HepG2 (cell line): Measurements from ENCODE around the gene CD48. TPM values are rescaled to one million over a fixed set of nuclear protein-coding genes. Genes with fewer than 3 reads are reported as not detected.

Experiments
- ATAC-seq: fragments of 200-7000 bp; cut with Tn5 transposase; 3 replicates; pipeline ENCODE4 v1.9.1; 2020; ENCODE audit warnings: mild to moderate bottlenecking, moderate library complexity
- BruUV-seq: library from RNA; stranded (reverse); fragments of 400-500 nt; replicated peaks from 2 replicates; lab custom pipeline; 2021; lab: Mats Ljungman, UMichigan
- CTCF ChIA-PET: fragments of 300-600 bp; formaldehyde crosslinking; extraction: SDS; loops from one replicate; lab custom pipeline; 2021; ENCODE audit warnings: low total read pairs, inconsistent platforms, low intra/inter-chr PET ratio; lab: Yijun Ruan, JAX
- POLR2A ChIA-PET: fragments of 350-600 bp; sonication (Branson Sonifier 250); formaldehyde crosslinking; loops from one replicate; lab custom pipeline; 2020; ENCODE audit warnings: antibody characterized with exemption, inconsistent platforms; lab: Yijun Ruan, JAX
- DNase-seq: peaks from one replicate; pipeline ENCODE4 v3.0.0-alpha.2; 2015; ENCODE audit warnings: low spot score
- FAIRE-seq: peaks from 3 replicates; lab custom pipeline; 2011; peaks lifted over from hg19 to GRCh38; lab: Jason Lieb, UNC
- H2AFZ ChIP-seq: one replicate; pipeline ENCODE4 v1.6.1; 2011; ENCODE audit warnings: low read length, inconsistent platforms
- H3K27ac ChIP-seq: fragments of 300-600 bp; 3 replicates; pipeline ENCODE4 v1.8.0; 2011; ENCODE audit warnings: mixed run types, mild to moderate bottlenecking, mixed read lengths, low read length, inconsistent platforms; ENCODE audit not compliant: insufficient read depth; ENCODE audit errors: extremely low read length
- H3K27me3 ChIP-seq, 2 experiments: fragments of 200-600 bp in 1 of 2; 2 replicates in 1 of 2; 3 replicates in 1 of 2; pipeline versions ENCODE4 v1.6.0 to v1.8.0; 2011; ENCODE audit warnings: low read length in 2 of 2, mild to moderate bottlenecking in 2 of 2, moderate library complexity in 2 of 2, inconsistent platforms in 1 of 2; ENCODE audit not compliant: insufficient read depth in 2 of 2, control insufficient read depth in 1 of 2
- H3K36me3 ChIP-seq, 2 experiments: fragments of 200-600 bp in 1 of 2; replicated peaks in 1 of 2; 2 replicates in 1 of 2; 3 replicates in 1 of 2; pipeline versions ENCODE4 v1.5.1 to v1.8.0; 2011; ENCODE audit warnings: low read length in 2 of 2, inconsistent platforms in 1 of 2; ENCODE audit not compliant: insufficient read depth in 2 of 2, control insufficient read depth in 1 of 2
- H3K4me1 ChIP-seq: 2 replicates; pipeline ENCODE4 v1.5.1; 2012; ENCODE audit warnings: low read length, inconsistent platforms; ENCODE audit not compliant: insufficient read depth
- H3K4me2 ChIP-seq: 2 replicates; pipeline ENCODE4 v1.6.0; 2011; ENCODE audit warnings: low read depth, low read length, inconsistent platforms
- H3K4me3 ChIP-seq, 3 experiments: fragments of 200-600 bp in 1 of 3; sonication (generic), shearing (Covaris generic) in 1 of 3; replicated peaks in 1 of 3; 2 replicates each; pipeline ENCODE4 v1.5.1; 2011 to 2016; ENCODE audit warnings: low read length in 3 of 3, inconsistent platforms in 2 of 3, low read depth in 2 of 3, mild to moderate bottlenecking in 2 of 3, control low read depth in 1 of 3, mixed read lengths in 1 of 3; ENCODE audit not compliant: insufficient read depth in 1 of 3
- H3K79me2 ChIP-seq: one replicate; pipeline ENCODE4 v1.6.1; 2011; ENCODE audit warnings: low read length, inconsistent platforms; ENCODE audit not compliant: insufficient read depth
- H3K9ac ChIP-seq: 2 replicates; pipeline ENCODE4 v1.6.0; 2011; ENCODE audit warnings: mild to moderate bottlenecking, low read depth, low read length, inconsistent platforms; ENCODE audit not compliant: insufficient read depth
- H3K9me3 ChIP-seq: 2 replicates; pipeline ENCODE4 v1.5.1; 2012; ENCODE audit warnings: mild to moderate bottlenecking, low read length
- H4K20me1 ChIP-seq: 2 replicates; pipeline ENCODE4 v1.6.0; 2011; ENCODE audit warnings: inconsistent platforms, mild to moderate bottlenecking, low read length, moderate library complexity; ENCODE audit not compliant: insufficient read depth
- BCL3 ChIP-seq: sonication (generic); formaldehyde crosslinking; IDR thresholded peaks from 2 replicates; pipeline ENCODE4 v1.5.1; 2020; ENCODE audit warnings: mild to moderate bottlenecking, missing genetic modification reagents, moderate library complexity
- HDAC6 ChIP-seq: fragments of 200-600 bp; sonication (generic); IDR thresholded peaks from 2 replicates; pipeline ENCODE4 v1.7.0; 2017; ENCODE audit warnings: mild to moderate bottlenecking, antibody characterized with exemption, low read length, low read depth
- MAZ ChIP-seq, 2 experiments: sonication (generic) in 1 of 2; formaldehyde crosslinking in 1 of 2; IDR thresholded peaks; 2 replicates each; pipeline versions ENCODE4 v1.5.0 to v1.6.1; 2012 to 2020; ENCODE audit warnings: low read depth in 2 of 2, mild to moderate bottlenecking in 2 of 2, borderline replicate concordance in 1 of 2, improper control_type of control experiment in 1 of 2, low read length in 1 of 2, missing genetic modification reagents in 1 of 2, moderate library complexity in 1 of 2
- NAIF1 ChIP-seq: sonication (generic); formaldehyde crosslinking; IDR thresholded peaks from 2 replicates; pipeline ENCODE4 v1.5.0; 2020; ENCODE audit warnings: mild to moderate bottlenecking, missing genetic modification reagents, borderline replicate concordance
- POLR2G ChIP-seq: fragments of 200-400 bp; formaldehyde crosslinking; IDR thresholded peaks from 2 replicates; pipeline ENCODE4 v1.6.1; 2018; ENCODE audit warnings: mild to moderate bottlenecking, low read depth, low read length, moderate library complexity
- THAP7 ChIP-seq: sonication (generic); formaldehyde crosslinking; IDR thresholded peaks from 2 replicates; pipeline ENCODE4 v1.8.1; 2023; ENCODE audit warnings: mild to moderate bottlenecking, missing genetic modification reagents
- YEATS4 ChIP-seq: sonication (generic); formaldehyde crosslinking; IDR thresholded peaks from 2 replicates; pipeline ENCODE4 v1.4.0; 2020; ENCODE audit warnings: missing genetic modification reagents, borderline replicate concordance
- ZBTB7B ChIP-seq: sonication (generic); formaldehyde crosslinking; IDR thresholded peaks from 2 replicates; pipeline ENCODE4 v1.4.0; 2020; ENCODE audit warnings: missing genetic modification reagents
- ZBTB8A ChIP-seq: sonication (generic); formaldehyde crosslinking; IDR thresholded peaks from 2 replicates; pipeline ENCODE4 v1.4.0; 2020; ENCODE audit warnings: mild to moderate bottlenecking, low read depth, missing genetic modification reagents, borderline replicate concordance
- ZHX2 ChIP-seq, 2 experiments: sonication (generic) in 1 of 2; formaldehyde crosslinking in 1 of 2; IDR thresholded peaks; 2 replicates each; pipeline versions ENCODE4 v1.6.1 to v1.9.0; 2014 to 2022; ENCODE audit warnings: antibody characterized with exemption in 1 of 2, borderline replicate concordance in 1 of 2, inconsistent platforms in 1 of 2, low read depth in 1 of 2, missing genetic modification reagents in 1 of 2
- ZKSCAN8 ChIP-seq: IDR thresholded peaks from 2 replicates; pipeline ENCODE4 v1.6.1; 2016; ENCODE audit warnings: borderline replicate concordance, missing genetic modification reagents, missing compliant biosample characterization
- ZNF207 ChIP-seq: fragments of 450-650 bp; IDR thresholded peaks from 2 replicates; pipeline ENCODE4 v1.6.1; 2016; ENCODE audit warnings: antibody characterized with exemption, borderline replicate concordance
- ZNF678 ChIP-seq: sonication (generic); formaldehyde crosslinking; IDR thresholded peaks from 2 replicates; pipeline ENCODE4 v1.4.0; 2020; ENCODE audit warnings: mild to moderate bottlenecking, missing genetic modification reagents
- ZSCAN30 ChIP-seq: sonication (generic); formaldehyde crosslinking; IDR thresholded peaks from 2 replicates; pipeline ENCODE4 v1.5.0; 2020; ENCODE audit warnings: mild to moderate bottlenecking, missing genetic modification reagents
- WGBS: methylation state at CpG from one replicate; pipeline ENCODE4 v1.1.6; 2017; ENCODE audit warnings: low lambda C conversion rate; 5-methylcytosine and 5-hydroxymethylcytosine counted together
- in situ Hi-C: cut with HindIII; loops from 2 replicates; pipeline ENCODE4 v1.10.0; 2017; ENCODE audit warnings: low pct_unique_long_range_greater_than_20kb; ENCODE audit not compliant: extremely low pct_ligation_motif_present
- intact Hi-C: fragments of 100-400 bp; cut with micrococcal nuclease; formaldehyde crosslinking; loops from one replicate; pipeline ENCODE4 v1.10.0; 2022; ENCODE audit not compliant: unreplicated experiment
- polyA plus RNA-seq, 8 experiments: library from polyadenylated mRNA; depleted of rRNA in 3 of 8; stranded (reverse) in 7 of 8; unstranded in 1 of 8; fragments of >200 nt; fragmentation: Illumina TruSeq in 4 of 8; extraction: Trizol in 4 of 8; gene quantifications; 2 replicates each; pipeline versions ENCODE4 v1.2.1 to v1.2.3, GENCODE V29; 2011 to 2016; ENCODE audit warnings: low read depth in 4 of 8, missing spikeins in 1 of 8, mixed read lengths in 1 of 8; ENCODE audit not compliant: insufficient read depth in 1 of 8
- total RNA-seq, 5 experiments: library from RNA; depleted of rRNA; stranded (reverse); fragments of >200 nt; fragmentation: Illumina TruSeq; extraction: Trizol; gene quantifications; 2 replicates each; pipeline ENCODE4 v1.2.3, GENCODE V29; 2016; ENCODE audit warnings: low read depth in 1 of 5

The CD48 gene
- total and polyA plus RNA-seq, 2 of the 13 experiments (the other 11 are each of a cell fraction or from before 2014, with no cell fraction given): not detected

- WGBS: under 1% methylated on average over 3 of the region's 3 CpGs
Observed at GRCh38 chr1:160671603-160672517, 39.8 kb downstream of the CD48 start.

More at GRCh38 chr1:160671603-160672517, 39.8 kb downstream of the CD48 start:
- in situ Hi-C loops: no loop called here
- Histone ChIP-seq H3K9me3 (no peaks in the 10 kb centered on the region), H4K20me1 (no peaks in the 10 kb centered on the region), H3K79me2 (no peaks in the 10 kb centered on the region), H3K27ac (no peak overlapping the region), H3K36me3 (no peaks in the 10 kb centered on the region), H3K9ac (no peak overlapping the region), H3K4me3 (no peak overlapping the region), H3K27me3 (no peaks in the 10 kb centered on the region), H2AFZ (no peak overlapping the region), H3K4me1 (no peaks in the 10 kb centered on the region), H3K4me2 (no peak overlapping the region)
- ChIA-PET POLR2A (no interaction called here), CTCF (no interaction called here)
- TF ChIP-seq HDAC6: no peak
- TF ChIP-seq ZSCAN30 (CRISPR knock-in tag): no peak
- no peak for TF ChIP-seq ZHX2 (IDR thresholded peaks at IDR 0.05; ENCODE audit: low read depth)
- no peak for TF ChIP-seq ZHX2 (CRISPR knock-in tag; IDR thresholded peaks at IDR 0.05; ENCODE audit: borderline replicate concordance)
- TF ChIP-seq YEATS4 (CRISPR knock-in tag): no peak
- no peak for TF ChIP-seq ZBTB8A (CRISPR knock-in tag)
- TF ChIP-seq ZKSCAN8: no peak
- no peak for TF ChIP-seq ZBTB7B
- no peak for TF ChIP-seq THAP7 (CRISPR knock-in tag)
- no peak for TF ChIP-seq POLR2G
- TF ChIP-seq MAZ (IDR thresholded peaks at IDR 0.05; ENCODE audit: borderline replicate concordance, low read depth, low read length): no peak
- TF ChIP-seq MAZ (CRISPR knock-in tag; IDR thresholded peaks at IDR 0.05; ENCODE audit: low read depth): no peak
- TF ChIP-seq NAIF1 (CRISPR knock-in tag): no peak
- TF ChIP-seq BCL3 (CRISPR knock-in tag): no peak
- TF ChIP-seq ZNF207: no peak
- no peak for TF ChIP-seq ZNF678 (CRISPR knock-in tag)
- intact Hi-C loops: no loop called here
- no peak for ATAC-seq
- no peak for FAIRE-seq
- BruUV-seq: no TSS peak
- DNase-seq: no peak
